HEK293 (cell line): ENCODE results near the gene EDA.

Source experiments
- CTCF ChIP-seq: fragments of 450-650 bp; formaldehyde crosslinking; IDR thresholded peaks from 2 replicates; pipeline ENCODE4 v1.5.1; 2016; ENCODE audit warnings: missing biosample characterization, missing genetic modification characterization
- HOXD13 ChIP-seq: sonication (generic); formaldehyde crosslinking; IDR thresholded peaks from 2 replicates; pipeline ENCODE4 v1.8.0; 2022; ENCODE audit warnings: missing genetic modification reagents, borderline replicate concordance
- ZBTB21 ChIP-seq: fragments of 450-650 bp; formaldehyde crosslinking; IDR thresholded peaks from 2 replicates; pipeline ENCODE4 v1.5.1; 2017; ENCODE audit warnings: missing biosample characterization, missing genetic modification characterization
- ZNF169 ChIP-seq: fragments of 450-650 bp; formaldehyde crosslinking; IDR thresholded peaks from 2 replicates; pipeline ENCODE4 v1.5.1; 2016; ENCODE audit warnings: missing biosample characterization, missing genetic modification characterization
- ZNF221 ChIP-seq: fragments of 450-650 bp; formaldehyde crosslinking; IDR thresholded peaks from 2 replicates; pipeline ENCODE4 v1.5.1; 2017; ENCODE audit warnings: missing biosample characterization, missing genetic modification characterization, borderline replicate concordance
- ZNF24 ChIP-seq: fragments of 450-650 bp; formaldehyde crosslinking; IDR thresholded peaks from 2 replicates; pipeline ENCODE4 v1.5.1; 2016; ENCODE audit warnings: missing biosample characterization, missing genetic modification characterization
- ZNF274 ChIP-seq, 2 experiments: fragments of 200-500 bp in 1 of 2; fragments of 450-650 bp in 1 of 2; sonication (Bioruptor generic) in 1 of 2; formaldehyde crosslinking in 1 of 2; IDR thresholded peaks; 2 replicates each; pipeline versions ENCODE4 v1.5.1 to v1.6.1; 2014 to 2016; ENCODE audit warnings: borderline replicate concordance in 1 of 2, inconsistent platforms in 1 of 2, low read length in 1 of 2, missing biosample characterization in 1 of 2, missing genetic modification characterization in 1 of 2

DNA sequence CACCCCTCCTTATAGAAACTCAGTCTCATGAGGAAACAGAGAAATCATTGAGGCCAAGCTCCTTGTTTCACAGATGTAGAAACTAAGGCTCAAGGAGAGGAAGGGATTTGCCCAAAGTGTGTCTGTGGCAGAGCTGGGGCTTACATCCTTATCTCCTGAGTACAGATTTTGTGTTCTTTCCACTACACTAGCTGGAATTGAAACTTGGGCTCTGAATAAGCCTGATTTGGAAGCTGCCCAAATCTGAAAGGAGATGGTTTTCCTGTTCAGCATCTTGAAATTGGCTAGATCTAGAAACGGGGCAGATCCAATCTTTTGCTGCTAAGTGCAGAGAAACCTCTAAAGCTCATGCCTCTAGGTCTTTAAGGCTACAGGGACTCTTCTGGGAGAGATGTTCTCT, 409.6 kb downstream of the EDA start:
- TF ChIP-seq ZBTB21 (no peak), ZNF274 (IDR thresholded peaks at IDR 0.05; ENCODE audit: low read length) (no peak), ZNF274 (tag by site-specific recombination; IDR thresholded peaks at IDR 0.05; ENCODE audit: borderline replicate concordance) (no peak), ZNF221 (tag by site-specific recombination) (no peak), CTCF (tag by site-specific recombination) (no peak), ZNF169 (tag by site-specific recombination) (no peak), HOXD13 (no peak), ZNF24 (tag by site-specific recombination) (no peak)
